ENCODE results near the gene STRAP.

The STRAP gene, protein sequence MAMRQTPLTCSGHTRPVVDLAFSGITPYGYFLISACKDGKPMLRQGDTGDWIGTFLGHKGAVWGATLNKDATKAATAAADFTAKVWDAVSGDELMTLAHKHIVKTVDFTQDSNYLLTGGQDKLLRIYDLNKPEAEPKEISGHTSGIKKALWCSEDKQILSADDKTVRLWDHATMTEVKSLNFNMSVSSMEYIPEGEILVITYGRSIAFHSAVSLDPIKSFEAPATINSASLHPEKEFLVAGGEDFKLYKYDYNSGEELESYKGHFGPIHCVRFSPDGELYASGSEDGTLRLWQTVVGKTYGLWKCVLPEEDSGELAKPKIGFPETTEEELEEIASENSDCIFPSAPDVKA

GRCh38 chr12:15882118-15882971 is at the start of gene STRAP:
TSS of gene STRAP (plus strand) at chr12:15882387. CDS start at chr12:15882708, 321 bp downstream.
- DNase-seq (ENCODE audit: low spot score): peak; percentile 92

DNA sequence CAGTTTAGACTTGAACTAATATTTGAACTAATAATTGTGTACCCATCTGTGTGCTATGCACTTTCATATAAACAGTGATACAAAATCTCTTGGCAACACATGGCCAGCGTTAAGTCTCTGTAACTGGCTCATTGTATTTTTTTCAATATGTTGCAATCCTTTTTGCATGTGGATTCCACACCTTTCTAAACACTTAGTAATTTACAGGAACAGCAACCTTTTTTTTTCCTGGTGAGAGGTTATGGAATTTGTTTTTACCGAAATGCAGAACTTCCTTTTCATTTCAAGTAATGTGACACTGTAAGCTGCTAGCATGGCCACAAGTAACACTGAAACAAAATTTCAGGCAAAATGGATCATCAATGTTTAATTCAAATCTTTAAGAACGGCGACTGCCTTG is 47.6 kb upstream of the STRAP start:
- no peak for DNase-seq (ENCODE audit: low spot score)

DNA sequence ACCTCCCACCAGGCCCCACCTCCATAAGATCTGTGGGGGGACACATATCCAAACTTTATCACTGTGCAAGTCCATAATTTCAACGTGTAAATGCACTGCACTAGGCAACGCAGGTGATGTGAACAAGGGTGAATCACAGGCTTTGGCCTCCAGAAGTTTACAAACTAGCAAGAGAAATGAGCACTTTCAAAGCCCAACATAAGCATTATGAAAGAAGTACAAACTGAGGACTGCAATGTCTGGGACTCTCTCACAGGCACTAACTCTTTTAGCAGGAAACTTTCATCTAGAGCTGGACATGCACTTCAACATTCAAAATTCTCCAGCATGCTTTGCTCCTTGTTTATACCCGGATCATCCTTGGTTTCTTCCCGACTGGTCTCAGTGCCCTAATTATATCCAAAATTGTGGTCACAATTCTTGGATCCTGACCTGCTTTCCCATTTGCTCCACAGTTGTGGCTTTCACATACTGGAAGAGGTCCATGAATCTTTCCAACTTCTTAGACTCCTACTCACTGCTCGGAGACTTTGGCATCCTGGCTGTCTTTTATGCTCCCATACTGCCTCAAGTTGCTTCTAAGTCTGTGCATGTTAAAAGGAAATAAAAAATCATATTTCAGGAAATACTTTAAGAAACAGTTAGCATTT is 44.9 kb upstream of the STRAP start:
- DNase-seq (ENCODE audit: low spot score): no peak

- DNase-seq (ENCODE audit: low spot score): no peak
Observed at GRCh38 chr12:15839041-15839440, 43.1 kb upstream of the STRAP start.

GRCh38 chr12:15839682-15840081 is 42.5 kb upstream of the STRAP start:
- no peak for DNase-seq (ENCODE audit: low spot score)

DNA sequence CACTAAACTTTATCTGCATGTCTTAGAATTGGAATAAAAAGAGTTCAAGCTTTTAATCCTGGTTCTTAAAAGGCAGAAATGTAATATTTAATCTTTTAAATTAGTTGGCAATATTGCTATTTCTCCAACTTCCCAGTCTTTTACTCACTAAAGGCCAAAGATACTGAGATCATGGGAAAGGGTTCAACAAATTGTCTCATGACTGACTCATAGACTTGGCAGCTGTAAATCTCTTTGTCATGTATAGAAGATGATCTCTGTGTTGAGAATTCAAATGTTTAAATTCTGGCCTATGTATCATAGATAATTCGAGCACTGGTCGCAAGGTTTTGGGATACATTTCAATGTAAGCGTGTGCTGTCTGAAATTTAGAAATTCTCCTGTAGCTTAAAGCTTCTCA is 40.1 kb upstream of the STRAP start:
- DNase-seq (ENCODE audit: low spot score): peak; percentile 5

DNA sequence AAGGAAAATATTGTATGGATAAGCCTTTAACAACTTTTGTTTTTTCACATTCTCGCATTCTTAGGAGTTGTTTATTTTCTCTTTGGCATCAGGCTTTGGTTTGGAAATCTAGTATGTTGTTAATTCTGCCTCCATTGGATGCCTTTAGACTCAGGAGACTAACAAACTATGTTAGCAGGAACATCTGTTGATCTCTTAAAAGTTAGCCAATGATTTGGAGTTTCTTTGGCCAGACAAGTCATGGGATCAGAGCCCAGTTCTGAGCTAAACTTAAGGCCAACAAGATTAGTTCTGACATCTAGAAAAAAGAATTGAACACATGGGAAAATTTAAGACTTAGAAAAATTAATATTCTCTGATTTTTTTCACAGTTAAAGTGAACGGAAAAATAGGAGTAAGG is 35.3 kb upstream of the STRAP start:
- no peak for DNase-seq (ENCODE audit: low spot score)

DNA sequence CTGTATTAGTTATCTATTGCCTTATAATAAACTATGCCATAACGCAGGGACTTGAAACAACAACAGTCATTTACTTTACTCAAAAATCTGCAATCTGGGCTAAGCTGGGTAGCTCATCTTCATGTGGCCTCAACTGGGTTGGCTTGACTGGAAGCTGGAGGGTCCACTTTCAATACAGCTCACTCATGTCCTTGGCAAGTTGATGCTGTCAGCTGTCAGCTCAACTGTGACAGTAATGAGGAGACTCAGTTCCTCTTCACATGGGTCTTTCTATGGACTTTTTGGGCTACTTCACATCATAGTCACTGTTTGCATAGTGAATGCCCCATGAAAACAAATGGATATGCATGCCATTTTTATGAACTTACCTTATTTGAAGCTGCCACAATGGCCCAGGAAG is 33.6 kb upstream of the STRAP start:
- no peak for DNase-seq (ENCODE audit: low spot score)

DNA sequence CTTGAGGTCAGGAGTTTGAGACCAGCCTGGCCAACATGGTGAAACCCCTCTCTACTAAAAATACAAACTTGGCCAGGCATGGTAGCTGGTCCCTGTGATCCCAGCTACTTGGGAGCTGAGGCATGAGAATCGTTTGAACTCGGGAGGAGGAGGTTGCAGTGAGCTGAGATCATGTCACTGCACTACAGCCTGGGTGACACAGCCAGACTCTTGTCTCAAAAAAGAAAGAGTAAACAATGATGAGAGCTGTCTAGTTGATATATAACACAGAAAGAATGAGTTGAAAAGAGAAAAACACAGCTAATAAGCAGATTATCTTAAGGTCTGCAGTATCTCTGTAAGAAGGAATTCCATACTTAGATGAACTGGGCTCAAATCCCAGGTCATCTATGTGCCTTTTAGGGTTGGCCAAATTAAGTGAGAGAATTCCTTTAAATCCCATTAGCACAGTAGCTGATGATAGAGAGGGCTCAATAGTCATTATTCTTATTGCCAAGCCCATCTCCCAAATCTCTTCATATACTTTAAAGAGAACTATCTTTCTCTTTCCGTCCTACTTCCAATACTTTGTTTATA is 31.1 kb upstream of the STRAP start:
- no peak for DNase-seq (ENCODE audit: low spot score)

DNA sequence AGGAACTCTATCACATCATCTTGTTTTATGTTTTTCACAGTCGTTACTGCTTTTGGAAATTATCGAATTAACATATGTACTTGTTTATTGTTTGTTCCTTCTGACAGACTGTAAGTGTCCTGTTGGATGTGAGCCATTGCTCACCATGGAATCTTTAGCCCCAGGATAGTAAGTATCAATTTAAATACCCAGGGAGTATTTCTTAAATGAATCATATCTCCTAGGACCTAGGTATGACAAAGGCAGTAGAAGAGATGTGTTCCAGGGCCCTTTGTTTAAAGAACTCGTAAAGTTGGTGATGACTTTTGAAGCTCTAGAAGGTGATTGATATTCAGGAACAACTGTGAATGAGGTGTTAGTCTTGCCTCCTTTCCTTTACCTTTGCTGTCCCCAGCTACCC is 30.3 kb upstream of the STRAP start:
- DNase-seq (ENCODE audit: low spot score): no peak

- DNase-seq (ENCODE audit: low spot score): no peak
Observed at GRCh38 chr12:15852383-15852782, 29.8 kb upstream of the STRAP start.

GRCh38 chr12:15853877-15854276 is 28.3 kb upstream of the STRAP start:
- no peak for DNase-seq (ENCODE audit: low spot score)

GRCh38 chr12:15854916-15855315 is 27.3 kb upstream of the STRAP start:
- DNase-seq (ENCODE audit: low spot score): no peak

GRCh38 chr12:15855646-15856045 is 26.5 kb upstream of the STRAP start:
- DNase-seq (ENCODE audit: low spot score): no peak

DNA sequence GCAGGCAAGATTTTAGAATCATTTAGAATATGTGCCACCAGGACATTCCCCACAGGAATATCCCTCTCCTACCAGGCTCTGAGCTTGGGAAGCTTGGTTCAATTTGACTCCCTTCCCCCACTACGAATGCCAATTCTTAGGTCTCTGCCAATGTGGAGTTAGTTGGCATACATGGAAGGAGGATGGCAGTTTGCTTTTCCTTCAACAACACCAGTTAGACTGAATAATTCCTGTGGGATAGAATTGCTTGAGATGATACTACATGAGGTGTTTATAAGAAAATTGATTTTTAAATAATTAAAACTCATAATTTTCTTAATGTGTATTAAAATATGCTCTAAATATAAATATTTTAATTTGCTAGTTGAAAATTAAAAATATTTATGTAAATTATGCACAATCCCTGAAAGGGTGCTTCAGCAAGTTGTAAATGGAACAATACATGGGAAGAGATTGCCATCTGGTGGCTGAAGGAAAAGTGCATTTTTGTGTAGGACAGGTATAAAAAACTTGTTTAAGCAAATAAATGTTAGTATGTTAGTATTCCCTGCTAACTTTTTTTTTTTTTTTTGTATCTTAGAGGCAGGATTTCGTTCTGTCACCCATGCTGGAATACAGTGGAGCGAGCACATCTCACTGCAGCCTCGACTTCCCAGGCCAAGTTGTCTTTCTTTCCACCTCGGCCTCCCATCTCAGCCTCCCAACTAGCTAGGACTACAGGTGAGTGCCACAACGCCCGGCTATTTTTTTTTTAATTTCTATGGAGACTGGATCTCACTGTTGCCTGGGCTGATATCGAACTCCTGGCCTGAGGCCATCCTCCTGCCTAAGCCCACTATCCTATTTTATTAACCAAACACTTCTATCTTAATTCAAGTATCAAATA is 25.8 kb upstream of the STRAP start:
- peak; percentile 52 for DNase-seq (ENCODE audit: low spot score)

DNA sequence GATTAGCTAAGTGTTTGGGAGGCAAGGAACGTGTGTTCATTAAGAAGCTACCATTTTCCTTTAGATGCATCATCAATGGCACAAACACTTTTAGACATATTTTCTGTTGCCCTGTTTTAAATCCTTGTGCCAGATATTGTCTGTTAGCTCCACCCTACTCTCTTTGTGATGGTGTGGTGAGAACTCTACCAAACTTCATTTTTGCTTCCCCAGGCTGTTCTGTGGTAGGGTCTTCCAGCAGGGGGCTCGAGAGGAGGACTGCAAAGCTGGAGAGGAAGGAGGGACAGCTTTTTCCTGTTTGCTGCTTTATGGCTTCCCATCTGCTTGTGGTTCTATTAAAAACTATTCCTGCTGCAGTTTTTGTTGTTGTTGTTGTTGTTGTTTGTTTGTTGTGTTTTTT is 23.8 kb upstream of the STRAP start:
- DNase-seq (ENCODE audit: low spot score): no peak

DNA sequence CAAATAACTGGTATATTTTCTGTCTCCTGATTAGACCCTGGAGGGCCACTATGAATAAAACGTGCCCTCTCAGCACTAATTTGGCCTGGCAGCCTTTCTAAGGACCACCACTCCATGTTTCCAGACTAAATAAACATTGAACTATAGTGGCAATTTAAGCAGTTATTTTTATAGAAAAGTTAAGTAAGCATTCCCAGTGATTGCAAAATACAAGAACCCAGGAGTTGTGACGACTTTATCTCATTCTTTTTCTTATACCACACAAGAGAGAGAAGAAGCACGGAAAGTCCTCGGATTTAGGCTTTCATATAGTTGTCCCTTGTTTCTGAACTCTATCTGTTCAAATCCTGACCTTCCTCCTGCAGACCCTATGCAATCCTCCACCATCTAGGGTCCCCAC is 23.1 kb upstream of the STRAP start:
- DNase-seq (ENCODE audit: low spot score): no peak

DNA sequence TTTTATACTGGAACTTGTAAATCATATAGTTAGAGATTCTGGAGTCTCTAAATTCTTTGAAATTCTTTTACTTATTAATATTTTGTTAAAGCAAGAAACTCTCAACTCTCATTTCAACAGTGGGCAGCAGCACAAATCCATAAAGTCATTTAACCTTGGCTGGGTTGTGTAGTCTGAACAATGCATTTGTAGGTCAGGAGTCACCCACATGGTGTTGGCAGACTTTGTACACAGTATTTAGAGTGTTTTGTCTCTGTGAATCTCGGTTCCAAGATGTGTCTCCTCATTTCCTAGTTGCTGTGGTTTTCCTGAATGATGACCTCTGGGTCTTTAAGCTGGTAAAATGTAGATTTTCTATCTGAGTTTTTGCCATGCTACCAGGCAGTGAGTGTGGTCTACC is 20.8 kb upstream of the STRAP start:
- no peak for DNase-seq (ENCODE audit: low spot score)

DNA sequence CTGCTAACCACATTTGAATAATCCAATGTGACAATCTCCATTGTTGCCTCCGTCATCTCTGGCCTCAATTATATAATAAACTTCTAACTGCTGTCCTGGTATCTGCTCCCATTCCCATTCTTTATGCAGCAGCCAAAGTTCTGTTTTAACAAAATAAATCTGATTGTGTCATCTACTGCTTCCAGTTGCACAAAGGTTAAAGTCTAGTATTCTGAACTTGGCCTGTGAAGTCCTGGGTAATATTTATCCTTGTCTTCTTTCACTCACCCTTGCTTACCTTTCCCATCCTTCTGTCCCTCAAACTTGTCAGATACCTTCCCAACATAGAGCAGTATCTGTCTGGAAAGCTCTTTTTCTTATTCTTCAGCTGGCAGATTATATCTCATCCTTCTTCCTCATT is 19.3 kb upstream of the STRAP start:
- no peak for DNase-seq (ENCODE audit: low spot score)

DNA sequence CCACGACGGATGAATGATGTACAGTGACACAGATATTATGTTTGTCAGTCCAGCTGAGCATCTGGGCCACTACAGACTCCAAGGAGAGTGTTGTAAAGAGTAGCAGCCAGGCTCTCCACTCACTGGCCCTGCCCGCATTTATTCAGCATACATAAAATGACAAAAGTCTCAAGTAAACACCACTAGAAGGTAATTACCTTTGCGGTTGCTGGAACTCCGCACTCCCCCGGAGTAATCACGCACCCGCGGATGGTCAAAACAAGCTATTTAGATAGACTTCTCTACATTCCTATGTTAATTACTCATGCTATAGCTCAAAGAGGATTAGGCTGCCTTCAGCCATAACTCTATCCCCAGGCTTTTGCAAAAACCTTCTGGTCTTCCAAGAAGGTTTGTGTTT is 18.8 kb upstream of the STRAP start:
- DNase-seq (ENCODE audit: low spot score): no peak

DNA sequence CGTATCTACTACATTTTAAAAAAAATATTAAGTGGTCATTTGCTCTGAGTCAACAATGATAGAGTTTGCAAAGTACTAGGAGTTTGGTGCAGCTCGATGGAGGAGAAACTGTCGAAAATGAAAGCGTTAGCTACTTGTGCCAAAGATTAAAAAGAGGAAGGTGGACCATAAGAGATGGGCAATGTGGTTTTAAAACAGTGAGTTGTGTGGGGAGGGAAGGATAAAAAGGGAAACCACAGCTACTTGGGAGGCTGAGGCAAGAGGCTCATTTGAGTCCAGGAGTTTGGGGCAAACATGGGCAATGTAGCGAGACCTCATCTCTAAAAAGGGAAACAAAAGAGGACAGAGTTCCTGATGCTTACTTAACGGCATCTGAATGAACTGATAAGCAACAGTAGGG is 18.2 kb upstream of the STRAP start:
- no peak for DNase-seq (ENCODE audit: low spot score)

DNA sequence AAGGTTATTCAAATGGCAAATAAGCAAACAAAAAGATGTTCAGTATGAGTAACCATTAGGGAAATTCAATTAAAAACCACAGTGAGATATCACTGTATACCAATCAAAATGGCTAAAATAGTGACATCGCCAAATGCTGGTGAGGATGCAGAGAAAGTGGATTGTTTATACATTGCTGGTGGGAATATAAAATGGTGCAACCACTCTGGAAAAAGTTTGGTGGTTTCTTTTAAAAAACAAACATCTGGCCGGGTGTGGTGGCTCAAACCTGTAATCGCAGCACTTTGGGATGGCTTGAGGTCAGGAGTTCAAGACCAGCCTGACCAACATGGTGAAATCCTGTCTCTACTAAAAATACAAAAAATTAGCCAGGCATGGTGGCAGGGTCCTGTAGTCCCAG is 14.0 kb upstream of the STRAP start:
- no peak for DNase-seq (ENCODE audit: low spot score)

All from kidney capillary endothelial cell (primary cell).